ENCODE results near the gene MAP3K7. TPM values are rescaled to one million over a fixed set of nuclear protein-coding genes. Genes with fewer than 3 reads are reported as not detected.

MAP3K7 gene
- total and polyA plus RNA-seq, 2 donors from 2014 or later, result 14.8 to 25.7 TPM

- peak overlapping the region; percentile 66 to 74 (median 70) for H3K4me3 ChIP-seq (ENCODE audit: low read length in 3 of 3)
- FAIRE-seq (no peak), DNase-seq (peak; percentile 69 to 84 (median 81))
- H3K36me3 ChIP-seq (ENCODE audit: control insufficient read depth in 2 of 3, insufficient read depth in 3 of 3, low read length in 3 of 3), result no peaks in the 10 kb centered on the region
- no peaks in the 10 kb centered on the region for H3K9me3 ChIP-seq (ENCODE audit: control insufficient read depth in 2 of 3, insufficient read depth in 1 of 3, low read length in 3 of 3)
- TF ChIP-seq CTCF (IDR thresholded peaks at IDR 0.05; ENCODE audit: borderline replicate concordance, extremely low read depth, insufficient read depth), result no peak
- H3K9ac ChIP-seq (ENCODE audit: low read length in 3 of 3), result peak overlapping the region in 2 of 3 donors; percentile 42 to 51
- no peaks in the 10 kb centered on the region for H3K4me1 ChIP-seq (ENCODE audit: control insufficient read depth in 2 of 3, insufficient read depth in 2 of 3, low read depth in 1 of 3, low read length in 3 of 3)
- intact Hi-C loops (cut with DNase I), result no loop called here
- peak overlapping the region; percentile 32 to 69 for H3K27ac ChIP-seq (ENCODE audit: low read depth in 2 of 2, low read length in 2 of 2)
- no peaks in the 10 kb centered on the region for H3K27me3 ChIP-seq (ENCODE audit: control insufficient read depth, insufficient read depth, low read length)
These were observed 24.1 kb upstream of the MAP3K7 start for GRCh38 chr6:90610751-90611542.

DNA sequence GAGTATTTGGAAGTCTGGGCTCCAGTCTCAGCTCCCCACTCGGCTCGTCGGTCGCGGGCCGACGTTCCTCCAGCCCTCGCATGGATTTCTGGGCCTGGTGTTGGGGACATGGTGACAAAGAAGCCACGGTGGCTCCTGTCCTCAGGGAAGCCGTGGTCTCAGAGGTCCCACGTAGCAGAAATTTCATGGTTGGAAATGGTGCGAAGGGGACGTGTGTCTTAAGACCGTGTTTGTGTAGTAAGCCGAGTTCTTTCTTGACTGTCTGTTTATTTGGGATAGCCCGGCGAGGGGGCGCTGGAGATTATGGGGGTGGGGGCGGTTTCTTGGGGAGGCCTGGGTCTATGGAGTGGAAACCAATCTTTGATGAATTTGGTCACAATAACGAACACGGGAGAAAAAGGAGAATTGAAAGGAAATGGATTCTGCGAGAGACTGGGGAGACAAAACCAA lies 23.5 kb upstream of the MAP3K7 start:
- no peak for TF ChIP-seq CTCF (IDR thresholded peaks at IDR 0.05; ENCODE audit: borderline replicate concordance, extremely low read depth, insufficient read depth)
- no peak for FAIRE-seq
- peak overlapping the region in 1 of 2 donors; percentile 69 for H3K27ac ChIP-seq (ENCODE audit: low read depth in 2 of 2, low read length in 2 of 2)
- intact Hi-C loops (cut with DNase I), result no loop called here
- DNase-seq, result peak; percentile 33 to 71 (median 51)
- H3K36me3 ChIP-seq (ENCODE audit: control insufficient read depth in 2 of 3, insufficient read depth in 3 of 3, low read length in 3 of 3), result no peaks in the 10 kb centered on the region
- H3K27me3 ChIP-seq (ENCODE audit: control insufficient read depth, insufficient read depth, low read length), result no peaks in the 10 kb centered on the region
- no peaks in the 10 kb centered on the region for H3K9me3 ChIP-seq (ENCODE audit: control insufficient read depth in 2 of 3, insufficient read depth in 1 of 3, low read length in 3 of 3)
- H3K9ac ChIP-seq (ENCODE audit: low read length in 3 of 3), result peak overlapping the region in 2 of 3 donors; percentile 42 to 51
- peak overlapping the region; percentile 66 to 74 (median 70) for H3K4me3 ChIP-seq (ENCODE audit: low read length in 3 of 3)
- H3K4me1 ChIP-seq (ENCODE audit: control insufficient read depth in 2 of 3, insufficient read depth in 2 of 3, low read depth in 1 of 3, low read length in 3 of 3), result no peaks in the 10 kb centered on the region

- FAIRE-seq, result no peak
- no peak for DNase-seq
- Histone ChIP-seq H3K4me3 (ENCODE audit: low read length in 3 of 3) (no peak overlapping the region), H3K27ac (ENCODE audit: low read depth in 2 of 2, low read length in 2 of 2) (no peak overlapping the region), H3K36me3 (ENCODE audit: control insufficient read depth in 2 of 3, insufficient read depth in 3 of 3, low read length in 3 of 3) (no peaks in the 10 kb centered on the region), H3K9ac (ENCODE audit: low read length in 3 of 3) (no peak overlapping the region), H3K27me3 (ENCODE audit: control insufficient read depth, insufficient read depth, low read length) (no peaks in the 10 kb centered on the region), H3K4me1 (ENCODE audit: control insufficient read depth in 2 of 3, insufficient read depth in 2 of 3, low read depth in 1 of 3, low read length in 3 of 3) (no peaks in the 10 kb centered on the region), H3K9me3 (ENCODE audit: control insufficient read depth in 2 of 3, insufficient read depth in 1 of 3, low read length in 3 of 3) (no peaks in the 10 kb centered on the region)
- intact Hi-C loops (cut with DNase I), result no loop called here
- no peak for TF ChIP-seq CTCF (IDR thresholded peaks at IDR 0.05; ENCODE audit: borderline replicate concordance, extremely low read depth, insufficient read depth)
These were observed 19.0 kb upstream of the MAP3K7 start for GRCh38 chr6:90605749-90606340.

Data from kidney (tissue), 14 donors.